HG02759 (cell line): ENCODE measurements around the gene RPL18.

Experiments used
- ATAC-seq: cut with Tn5 transposase; IDR thresholded peaks from one replicate; pipeline ENCODE4 v1.9.1; 2021; ENCODE audit warnings: mild to moderate bottlenecking, moderate library complexity; ENCODE audit not compliant: unreplicated experiment

Gene RPL18

GRCh38 chr19:48614436-48615230 lies 4.3 kb downstream of the RPL18 start, which contains the start of gene FAM83E:
FAM83E (minus strand) TSS chr19:48615076; CDS start chr19:48613372, 1,704 bp downstream.
- no peak for ATAC-seq

- no peak for ATAC-seq
Observed at GRCh38 chr19:48613852-48614435, 5.0 kb downstream of the RPL18 start.

GRCh38 chr19:48613024-48613851 lies 5.7 kb downstream of the RPL18 start:
- ATAC-seq, result no peak

GRCh38 chr19:48611872-48612271 lies 7.1 kb downstream of the RPL18 start:
- ATAC-seq, result no peak

GRCh38 chr19:48609571-48610108 lies 9.3 kb downstream of the RPL18 start:
- no peak for ATAC-seq

- ATAC-seq, result peak; percentile 52
Observed at GRCh38 chr19:48608798-48609263, 10.1 kb downstream of the RPL18 start.

- ATAC-seq, result no peak
Observed at GRCh38 chr19:48607359-48607755, 11.6 kb downstream of the RPL18 start.

- no peak for ATAC-seq
Observed at GRCh38 chr19:48606463-48607358, 12.3 kb downstream of the RPL18 start, which contains the start of gene SPACA4. SPACA4 (plus strand) TSS chr19:48606742; CDS start chr19:48606979, 237 bp downstream.

GRCh38 chr19:48603850-48604249 lies 15.1 kb downstream of the RPL18 start:
- ATAC-seq, result no peak

- ATAC-seq, result no peak
Observed at GRCh38 chr19:48603449-48603848, 15.5 kb downstream of the RPL18 start.

GRCh38 chr19:48603001-48603400 lies 16.0 kb downstream of the RPL18 start:
- ATAC-seq, result no peak

GRCh38 chr19:48600679-48601417 lies 18.1 kb downstream of the RPL18 start:
- no peak for ATAC-seq

GRCh38 chr19:48598996-48599700 lies 19.8 kb downstream of the RPL18 start:
- no peak for ATAC-seq

GRCh38 chr19:48596679-48597465 lies 22.1 kb downstream of the RPL18 start:
- no peak for ATAC-seq

- ATAC-seq, result no peak
Observed at GRCh38 chr19:48596237-48596636, 22.7 kb downstream of the RPL18 start.

GRCh38 chr19:48595833-48596232 lies 23.1 kb downstream of the RPL18 start:
- ATAC-seq, result no peak

GRCh38 chr19:48595171-48595570 lies 23.8 kb downstream of the RPL18 start:
- no peak for ATAC-seq

GRCh38 chr19:48591021-48591420 lies 28.0 kb downstream of the RPL18 start:
- ATAC-seq, result no peak
